GM19397 (cell line): ENCODE data around the gene LENG9.

Experiments
- ATAC-seq: cut with Tn5 transposase; IDR thresholded peaks from one replicate; pipeline ENCODE4 v1.9.1; 2021; ENCODE audit warnings: mild to moderate bottlenecking, moderate library complexity; ENCODE audit not compliant: unreplicated experiment

Gene LENG9

DNA sequence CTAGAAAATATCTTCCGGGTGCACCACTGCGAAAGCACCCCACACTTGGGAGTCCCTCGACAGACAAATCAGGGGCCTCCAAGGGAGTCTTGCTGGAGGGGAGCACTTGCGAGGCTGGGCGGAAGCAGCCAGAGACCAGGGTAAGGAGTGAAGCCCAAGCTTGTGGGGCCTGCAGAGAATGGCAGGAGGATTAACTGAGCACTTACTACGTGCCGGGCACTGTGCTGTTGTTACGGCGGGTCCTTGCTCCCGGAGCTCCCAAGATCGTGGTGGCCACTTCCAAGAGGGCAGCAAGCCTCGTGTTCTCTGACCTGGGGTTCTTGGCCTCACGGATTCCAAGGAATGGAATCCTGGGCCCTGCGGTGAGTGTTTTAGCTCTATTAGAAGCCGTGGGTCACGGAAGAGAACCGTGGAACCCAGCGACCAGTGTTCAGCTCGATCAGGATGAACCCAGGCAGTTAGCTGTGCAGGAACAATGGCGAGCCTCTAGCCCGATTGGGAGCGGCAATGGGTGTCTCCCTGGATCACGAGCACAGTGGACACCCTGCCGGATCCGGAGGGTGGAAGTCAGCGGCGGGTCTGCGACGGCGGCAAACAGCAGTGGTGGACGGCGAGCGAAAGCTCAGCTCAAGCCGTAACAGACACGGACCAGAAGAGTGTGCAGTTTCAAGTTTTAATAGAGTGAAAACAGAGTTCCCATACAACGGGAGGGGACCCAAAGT is 38.8 kb downstream of the LENG9 start:
- no peak for ATAC-seq

DNA sequence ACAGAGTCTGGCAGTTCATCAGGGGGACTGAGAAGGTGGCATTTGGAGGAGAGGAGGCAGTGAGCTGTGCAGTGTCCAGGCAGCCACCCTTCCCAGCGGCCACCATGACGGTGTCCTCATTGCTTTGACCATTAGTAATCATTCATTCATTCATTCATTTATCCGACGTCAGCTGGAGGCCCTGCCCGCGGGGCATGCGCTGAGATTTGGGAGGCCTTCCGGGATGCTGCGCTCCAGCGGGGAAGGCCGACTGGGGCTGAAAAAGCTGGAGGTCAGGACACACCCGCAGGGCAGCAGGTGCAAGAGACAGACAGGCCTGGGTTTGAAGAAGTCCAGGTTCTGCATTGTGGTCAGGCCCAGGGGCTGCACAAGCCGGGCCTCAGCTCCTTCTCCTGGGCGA is 39.4 kb downstream of the LENG9 start:
- no peak for ATAC-seq

GRCh38 chr19:54422136-54422535 is 41.4 kb downstream of the LENG9 start:
- no peak for ATAC-seq

GRCh38 chr19:54421521-54421920 is 42.1 kb downstream of the LENG9 start:
- no peak for ATAC-seq

- ATAC-seq = no peak
Measured at GRCh38 chr19:54421169-54421516, 42.4 kb downstream of the LENG9 start.

DNA sequence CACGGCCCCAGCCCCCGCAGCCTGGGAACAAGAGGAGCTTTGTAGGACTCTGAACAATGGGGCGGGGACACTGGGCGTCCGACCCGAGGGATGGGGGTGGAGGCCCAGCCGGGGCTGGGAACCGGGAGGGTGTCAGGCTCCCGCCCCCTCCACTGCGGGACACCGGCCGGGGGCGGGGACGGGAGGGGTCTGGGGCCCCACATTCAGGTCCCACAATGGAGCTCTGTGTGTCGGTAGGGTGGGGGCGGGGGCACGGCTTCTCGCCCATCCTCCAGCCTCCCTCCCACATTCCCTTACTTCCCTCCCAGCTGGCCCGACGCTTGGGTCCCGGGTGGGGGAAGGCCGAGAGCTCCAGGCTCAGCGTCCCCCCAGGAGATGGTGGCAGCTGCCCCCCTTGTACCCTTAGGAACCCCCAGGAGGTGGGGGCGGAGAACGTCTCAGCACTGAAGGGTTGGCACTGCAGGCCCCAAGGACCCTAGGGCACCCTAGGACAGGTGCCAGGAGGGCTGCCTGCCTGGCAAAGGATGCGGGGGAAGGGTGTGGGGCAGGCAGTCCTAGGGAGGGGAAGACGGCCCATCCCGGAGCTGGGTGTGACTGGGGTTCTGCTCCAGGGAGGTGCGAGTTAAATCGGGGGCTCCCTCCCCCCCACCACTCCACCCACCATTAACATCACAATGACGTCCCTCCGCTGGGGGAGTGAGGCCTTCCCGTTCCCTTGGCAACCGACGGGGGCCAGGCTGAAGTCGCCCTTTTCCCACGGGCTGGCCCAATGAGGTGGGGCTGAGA is 43.0 kb downstream of the LENG9 start:
- no peak for ATAC-seq

DNA sequence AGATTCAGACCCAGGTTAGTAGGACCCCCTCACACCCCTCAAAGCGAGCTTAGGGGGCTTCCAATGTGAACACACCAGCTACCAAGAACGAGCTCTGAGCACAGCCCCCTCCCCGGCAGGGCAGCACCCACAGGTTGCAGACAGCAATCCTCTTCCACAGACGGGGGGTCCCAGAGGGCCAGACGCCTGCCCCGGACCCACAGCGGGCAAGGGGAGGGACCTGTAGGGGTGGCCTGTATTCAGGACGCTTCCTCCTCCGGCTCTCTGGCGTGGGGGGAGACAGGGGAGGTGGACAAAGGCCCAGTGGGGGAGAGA is 43.6 kb downstream of the LENG9 start:
- no peak for ATAC-seq

GRCh38 chr19:54418930-54419800 is 44.4 kb downstream of the LENG9 start:
- ATAC-seq = no peak

GRCh38 chr19:54418030-54418929 is 45.3 kb downstream of the LENG9 start:
- no peak for ATAC-seq

- no peak for ATAC-seq
Measured at GRCh38 chr19:54416695-54417491, 46.7 kb downstream of the LENG9 start.

- ATAC-seq = no peak
Measured at GRCh38 chr19:54415901-54416673, 47.5 kb downstream of the LENG9 start.

- ATAC-seq = no peak
Measured at GRCh38 chr19:54415208-54415900, 48.2 kb downstream of the LENG9 start, which contains the start of gene TTYH1. Gene TTYH1, plus strand, starts transcription at chr19:54415464. Its CDS starts 89 bp downstream, at chr19:54415553.

- ATAC-seq = no peak
Measured at GRCh38 chr19:54414156-54414555, 49.4 kb downstream of the LENG9 start.

DNA sequence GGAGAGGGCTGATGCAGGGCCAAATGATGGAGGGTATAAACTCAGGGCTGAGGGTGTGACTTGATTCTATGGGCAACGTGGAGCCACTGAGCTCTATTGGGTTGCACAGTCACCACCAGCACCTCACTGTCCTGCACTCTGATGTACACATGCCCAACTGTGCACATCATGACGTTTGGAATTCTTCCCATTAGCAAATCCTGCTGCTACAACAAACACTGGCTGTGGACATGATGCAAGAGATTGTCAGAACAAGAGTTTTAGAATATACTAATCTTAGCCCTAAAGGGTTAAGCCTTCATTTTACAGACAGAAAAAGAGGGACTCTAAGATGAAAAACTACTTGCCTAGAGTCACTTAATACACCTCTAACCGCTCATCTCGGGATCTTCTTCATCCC is 50.7 kb downstream of the LENG9 start:
- ATAC-seq = no peak
